Myocyte (in vitro differentiated cells): Measurements from ENCODE around the gene ARMC9. TPM values are rescaled to one million over a fixed set of nuclear protein-coding genes. Genes with fewer than 3 reads are reported as not detected.
A peak's percentile ranks its signal among the peaks of the same experiment; 100 is the strongest.
"Not testable (repeated sequence)": the region's sequence is repeated elsewhere in the genome, so short reads cannot be mapped to it uniquely, and the experiment has no call there.

Experiments used
- DNase-seq: peaks from one replicate; pipeline ENCODE4 v3.0.0-alpha.2; 2012; ENCODE audit warnings: low read depth
- total RNA-seq: library from RNA; depleted of rRNA; stranded (reverse); fragments of >200 nt; gene quantifications from 2 replicates; pipeline ENCODE4 v1.2.3, GENCODE V29; 2014

The ARMC9 gene
- total RNA-seq, 1 donor from 2014 or later: 55.7 TPM

GRCh38 chr2:231243866-231244265, 45.4 kb downstream of the ARMC9 start:
- DNase-seq: no peak

- DNase-seq: no peak
Measured at GRCh38 chr2:231244382-231245248, 46.2 kb downstream of the ARMC9 start.

- DNase-seq: no peak
Measured at GRCh38 chr2:231245249-231246094, 47.0 kb downstream of the ARMC9 start.

- no peak for DNase-seq
Measured at GRCh38 chr2:231246171-231246842, 47.9 kb downstream of the ARMC9 start.

GRCh38 chr2:231250146-231250545, 51.7 kb downstream of the ARMC9 start:
- DNase-seq: peak; percentile 47

- DNase-seq: no peak
Measured at GRCh38 chr2:231250698-231251097, 52.3 kb downstream of the ARMC9 start.

- not testable (repeated sequence) for DNase-seq
Measured at GRCh38 chr2:231253292-231253691, 54.9 kb downstream of the ARMC9 start.

GRCh38 chr2:231256494-231256893, 58.1 kb downstream of the ARMC9 start:
- DNase-seq: no peak

- DNase-seq: no peak
Measured at GRCh38 chr2:231257763-231258162, 59.3 kb downstream of the ARMC9 start.

- no peak for DNase-seq
Measured at GRCh38 chr2:231258701-231259100, 60.3 kb downstream of the ARMC9 start.

GRCh38 chr2:231259104-231259503, 60.7 kb downstream of the ARMC9 start:
- no peak for DNase-seq

GRCh38 chr2:231260442-231261208, 62.2 kb downstream of the ARMC9 start:
- DNase-seq: no peak

GRCh38 chr2:231263118-231263831, 64.8 kb downstream of the ARMC9 start:
- DNase-seq: peak; percentile 26

- DNase-seq: no peak
Measured at GRCh38 chr2:231270221-231271114, 72.0 kb downstream of the ARMC9 start.

GRCh38 chr2:231272991-231273390, 74.6 kb downstream of the ARMC9 start:
- DNase-seq: no peak

- no peak for DNase-seq
Measured at GRCh38 chr2:231276987-231277386, 78.6 kb downstream of the ARMC9 start.

GRCh38 chr2:231277962-231278361, 79.5 kb downstream of the ARMC9 start:
- no peak for DNase-seq

- no peak for DNase-seq
Measured at GRCh38 chr2:231278868-231279267, 80.4 kb downstream of the ARMC9 start.

GRCh38 chr2:231280846-231281245, 82.4 kb downstream of the ARMC9 start:
- no peak for DNase-seq
